ENCODE data around the gene FBXO17. TPM values are rescaled to one million over a fixed set of nuclear protein-coding genes. Genes with fewer than 3 reads are reported as not detected.

Gene FBXO17
- total RNA-seq, 1 donor from 2014 or later = 13.3 TPM

- no peaks in the 10 kb centered on the region for H3K27me3 ChIP-seq
- no peaks in the 10 kb centered on the region for H3K9me3 ChIP-seq
- no peak for ATAC-seq
- TF ChIP-seq, protein P1, sequence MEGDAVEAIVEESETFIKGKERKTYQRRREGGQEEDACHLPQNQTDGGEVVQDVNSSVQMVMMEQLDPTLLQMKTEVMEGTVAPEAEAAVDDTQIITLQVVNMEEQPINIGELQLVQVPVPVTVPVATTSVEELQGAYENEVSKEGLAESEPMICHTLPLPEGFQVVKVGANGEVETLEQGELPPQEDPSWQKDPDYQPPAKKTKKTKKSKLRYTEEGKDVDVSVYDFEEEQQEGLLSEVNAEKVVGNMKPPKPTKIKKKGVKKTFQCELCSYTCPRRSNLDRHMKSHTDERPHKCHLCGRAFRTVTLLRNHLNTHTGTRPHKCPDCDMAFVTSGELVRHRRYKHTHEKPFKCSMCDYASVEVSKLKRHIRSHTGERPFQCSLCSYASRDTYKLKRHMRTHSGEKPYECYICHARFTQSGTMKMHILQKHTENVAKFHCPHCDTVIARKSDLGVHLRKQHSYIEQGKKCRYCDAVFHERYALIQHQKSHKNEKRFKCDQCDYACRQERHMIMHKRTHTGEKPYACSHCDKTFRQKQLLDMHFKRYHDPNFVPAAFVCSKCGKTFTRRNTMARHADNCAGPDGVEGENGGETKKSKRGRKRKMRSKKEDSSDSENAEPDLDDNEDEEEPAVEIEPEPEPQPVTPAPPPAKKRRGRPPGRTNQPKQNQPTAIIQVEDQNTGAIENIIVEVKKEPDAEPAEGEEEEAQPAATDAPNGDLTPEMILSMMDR (IDR thresholded peaks at IDR 0.05) = no peak
- H3K4me1 ChIP-seq = no peaks in the 10 kb centered on the region
- no peak for DNase-seq
- intact Hi-C loops (cut with DNase I) = no loop called here
- no peak overlapping the region for H3K4me3 ChIP-seq
- no peak overlapping the region for H3K27ac ChIP-seq
- H3K36me3 ChIP-seq = no peaks in the 10 kb centered on the region
Observed at GRCh38 chr19:38913958-38914357, 61.6 kb downstream of the FBXO17 start.

GRCh38 chr19:38912600-38913514 is 62.7 kb downstream of the FBXO17 start:
- H3K27ac ChIP-seq = no peak overlapping the region
- no peaks in the 10 kb centered on the region for H3K4me1 ChIP-seq
- H3K27me3 ChIP-seq = no peaks in the 10 kb centered on the region
- DNase-seq = no peak
- intact Hi-C loops (cut with DNase I) = no loop called here
- peaks cover 3% of the 10 kb centered on the region for H3K36me3 ChIP-seq
- TF ChIP-seq, protein P1 (IDR thresholded peaks at IDR 0.05) = no peak
- ATAC-seq = peak; percentile 70
- no peak overlapping the region for H3K4me3 ChIP-seq
- H3K9me3 ChIP-seq = no peaks in the 10 kb centered on the region

- no peak for DNase-seq
- H3K36me3 ChIP-seq = peaks cover 16% of the 10 kb centered on the region
- intact Hi-C loops (cut with DNase I) = no loop called here
- ATAC-seq = no peak
- no peaks in the 10 kb centered on the region for H3K9me3 ChIP-seq
- no peak overlapping the region for H3K27ac ChIP-seq
- TF ChIP-seq, protein P1 (IDR thresholded peaks at IDR 0.05) = no peak
- no peak overlapping the region for H3K4me3 ChIP-seq
- no peaks in the 10 kb centered on the region for H3K4me1 ChIP-seq
- H3K27me3 ChIP-seq = no peaks in the 10 kb centered on the region
Observed at GRCh38 chr19:38911388-38912001, 64.0 kb downstream of the FBXO17 start.

GRCh38 chr19:38910488-38910887 is 65.1 kb downstream of the FBXO17 start:
- DNase-seq = no peak
- H3K4me3 ChIP-seq = no peak overlapping the region
- H3K4me1 ChIP-seq = no peaks in the 10 kb centered on the region
- no peaks in the 10 kb centered on the region for H3K27me3 ChIP-seq
- intact Hi-C loops (cut with DNase I) = no loop called here
- ATAC-seq = no peak
- H3K9me3 ChIP-seq = no peaks in the 10 kb centered on the region
- H3K36me3 ChIP-seq = peaks cover 24% of the 10 kb centered on the region
- no peak overlapping the region for H3K27ac ChIP-seq
- TF ChIP-seq, protein P1 (IDR thresholded peaks at IDR 0.05) = no peak

DNA sequence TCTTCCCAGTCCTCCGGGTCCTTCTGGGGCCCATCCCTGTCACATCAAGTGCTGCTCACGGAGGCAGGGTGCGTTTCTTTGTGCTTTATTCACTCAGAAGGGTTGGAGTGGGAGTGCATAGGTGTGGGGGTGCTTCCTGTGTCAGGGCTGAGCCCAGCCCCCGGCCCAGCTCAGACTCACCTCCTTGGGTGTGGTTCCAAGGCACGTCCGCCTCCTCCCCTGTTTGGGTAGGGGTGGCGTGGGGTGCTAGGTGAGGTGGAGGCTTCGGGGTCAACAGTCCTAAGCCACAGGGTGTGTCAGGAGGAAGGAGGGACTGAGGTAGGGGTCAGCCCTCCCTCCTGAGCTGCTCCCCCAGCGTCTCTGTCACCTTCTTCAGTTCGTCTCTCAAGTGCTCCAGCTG is 66.6 kb downstream of the FBXO17 start:
- intact Hi-C loops (cut with DNase I) = no loop called here
- no peaks in the 10 kb centered on the region for H3K9me3 ChIP-seq
- ATAC-seq (no peak), DNase-seq (no peak)
- H3K27me3 ChIP-seq = no peaks in the 10 kb centered on the region
- no peak overlapping the region for H3K4me3 ChIP-seq
- no peaks in the 10 kb centered on the region for H3K4me1 ChIP-seq
- TF ChIP-seq, protein P1 (IDR thresholded peaks at IDR 0.05) = no peak
- peaks cover 30% of the 10 kb centered on the region for H3K36me3 ChIP-seq
- H3K27ac ChIP-seq = no peak overlapping the region
